ENCODE data around the gene HNRNPU. TPM values are rescaled to one million over a fixed set of nuclear protein-coding genes. Genes with fewer than 3 reads are reported as not detected.

The HNRNPU gene
- polyA plus RNA-seq, 1 donor from 2014 or later, result 346 TPM

GRCh38 chr1:244843148-244843978 lies 21.0 kb downstream of the HNRNPU start:
- H3F3A ChIP-seq (ENCODE audit: insufficient read depth, low read length, poor library complexity, severe bottlenecking), result peaks cover 2% of the 10 kb centered on the region
- no peak overlapping the region for H2AFZ ChIP-seq (ENCODE audit: low read depth, low read length)
- H3K36me3 ChIP-seq (ENCODE audit: insufficient read depth, low read length), result peaks cover 21% of the 10 kb centered on the region
- H3K4me3 ChIP-seq (ENCODE audit: low read length), result no peak overlapping the region
- no peaks in the 10 kb centered on the region for H3K27me3 ChIP-seq (ENCODE audit: insufficient read depth, low read depth, low read length)
- no peaks in the 10 kb centered on the region for H3K9me3 ChIP-seq (ENCODE audit: low read length)
- H3K27ac ChIP-seq (ENCODE audit: low read length), result no peak overlapping the region
- peaks cover 30% of the 10 kb centered on the region for H3K79me2 ChIP-seq (replicated peaks; ENCODE audit: insufficient read depth, low read length)
- no peaks in the 10 kb centered on the region for H3K9me2 ChIP-seq (ENCODE audit: insufficient read depth, low read length)
- TF ChIP-seq TAF1 (IDR thresholded peaks at IDR 0.05; ENCODE audit: low read depth) (no peak), MXI1 (conservative IDR thresholded peaks at IDR 0.05; ENCODE audit: poor library complexity, severe bottlenecking) (no peak), SMC3 (conservative IDR thresholded peaks at IDR 0.05; ENCODE audit: poor library complexity) (no peak), EP300 (conservative IDR thresholded peaks at IDR 0.05; ENCODE audit: poor library complexity, severe bottlenecking) (no peak), CTCF (IDR thresholded peaks at IDR 0.05; ENCODE audit: poor library complexity, severe bottlenecking) (no peak), RAD21 (conservative IDR thresholded peaks at IDR 0.05) (no peak), REST (IDR thresholded peaks at IDR 0.05; ENCODE audit: borderline replicate concordance) (no peak), POLR2AphosphoS5 (IDR thresholded peaks at IDR 0.05) (no peak), EZH2 (IDR thresholded peaks at IDR 0.05; ENCODE audit: borderline replicate concordance, insufficient read depth, low read length, poor library complexity, severe bottlenecking) (no peak)
- H3K4me2 ChIP-seq (ENCODE audit: low read length), result no peak overlapping the region
- no peak overlapping the region for H3K9ac ChIP-seq (ENCODE audit: low read length)
- no peaks in the 10 kb centered on the region for H4K20me1 ChIP-seq (ENCODE audit: insufficient read depth)

GRCh38 chr1:244841273-244841927 lies 22.9 kb downstream of the HNRNPU start:
- no peak overlapping the region for H3K9ac ChIP-seq (ENCODE audit: low read length)
- peaks cover 50% of the 10 kb centered on the region for H3K79me2 ChIP-seq (replicated peaks; ENCODE audit: insufficient read depth, low read length)
- H3K27me3 ChIP-seq (ENCODE audit: insufficient read depth, low read depth, low read length), result no peaks in the 10 kb centered on the region
- H4K20me1 ChIP-seq (ENCODE audit: insufficient read depth), result no peaks in the 10 kb centered on the region
- H3F3A ChIP-seq (ENCODE audit: insufficient read depth, low read length, poor library complexity, severe bottlenecking), result peaks cover 2% of the 10 kb centered on the region
- H3K4me3 ChIP-seq (ENCODE audit: low read length), result no peak overlapping the region
- no peak overlapping the region for H3K27ac ChIP-seq (ENCODE audit: low read length)
- H3K36me3 ChIP-seq (ENCODE audit: insufficient read depth, low read length), result peaks cover 17% of the 10 kb centered on the region
- no peaks in the 10 kb centered on the region for H3K9me2 ChIP-seq (ENCODE audit: insufficient read depth, low read length)
- TF ChIP-seq MXI1 (conservative IDR thresholded peaks at IDR 0.05; ENCODE audit: poor library complexity, severe bottlenecking), result no peak
- no peak for TF ChIP-seq TAF1 (IDR thresholded peaks at IDR 0.05; ENCODE audit: low read depth)
- TF ChIP-seq CTCF (IDR thresholded peaks at IDR 0.05; ENCODE audit: poor library complexity, severe bottlenecking), result no peak
- no peak for TF ChIP-seq POLR2AphosphoS5 (IDR thresholded peaks at IDR 0.05)
- TF ChIP-seq RAD21 (conservative IDR thresholded peaks at IDR 0.05), result no peak
- no peak overlapping the region for H2AFZ ChIP-seq (ENCODE audit: low read depth, low read length)
- H3K9me3 ChIP-seq (ENCODE audit: low read length), result no peaks in the 10 kb centered on the region
- no peak overlapping the region for H3K4me2 ChIP-seq (ENCODE audit: low read length)

All from neural cell (in vitro differentiated cells).